Right lobe of liver (tissue), 4 donors: ENCODE data around the gene SNPH.

ENCODE experiments used
- POLR2A ChIP-seq: fragments of 450-650 bp; IDR thresholded peaks from one replicate; pipeline ENCODE4 v1.6.1; 2017; ENCODE audit warnings: antibody characterized with exemption, mild to moderate bottlenecking
- TF ChIP-seq, protein P1 (sequence below), 4 donors: fragments of 200-600 bp in 3 of 4; fragments of 450-650 bp in 1 of 4; IDR thresholded peaks; one replicate each; pipeline versions ENCODE4 v1.5.1 to v1.8.0; 2016 to 2022; ENCODE audit warnings: antibody characterized with exemption in 4 of 4, mild to moderate bottlenecking in 2 of 4
- donor health status: DM: no; HTN: no; CAD: no.
- donor health status: DM: no; HTN: no; CAD: no.
- donor health status: DM: no; HTN: yes; CAD: no.

- TF ChIP-seq, protein P1, sequence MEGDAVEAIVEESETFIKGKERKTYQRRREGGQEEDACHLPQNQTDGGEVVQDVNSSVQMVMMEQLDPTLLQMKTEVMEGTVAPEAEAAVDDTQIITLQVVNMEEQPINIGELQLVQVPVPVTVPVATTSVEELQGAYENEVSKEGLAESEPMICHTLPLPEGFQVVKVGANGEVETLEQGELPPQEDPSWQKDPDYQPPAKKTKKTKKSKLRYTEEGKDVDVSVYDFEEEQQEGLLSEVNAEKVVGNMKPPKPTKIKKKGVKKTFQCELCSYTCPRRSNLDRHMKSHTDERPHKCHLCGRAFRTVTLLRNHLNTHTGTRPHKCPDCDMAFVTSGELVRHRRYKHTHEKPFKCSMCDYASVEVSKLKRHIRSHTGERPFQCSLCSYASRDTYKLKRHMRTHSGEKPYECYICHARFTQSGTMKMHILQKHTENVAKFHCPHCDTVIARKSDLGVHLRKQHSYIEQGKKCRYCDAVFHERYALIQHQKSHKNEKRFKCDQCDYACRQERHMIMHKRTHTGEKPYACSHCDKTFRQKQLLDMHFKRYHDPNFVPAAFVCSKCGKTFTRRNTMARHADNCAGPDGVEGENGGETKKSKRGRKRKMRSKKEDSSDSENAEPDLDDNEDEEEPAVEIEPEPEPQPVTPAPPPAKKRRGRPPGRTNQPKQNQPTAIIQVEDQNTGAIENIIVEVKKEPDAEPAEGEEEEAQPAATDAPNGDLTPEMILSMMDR (IDR thresholded peaks at IDR 0.05), result no peak
- TF ChIP-seq POLR2A, result no peak
Measured at GRCh38 chr20:1308702-1309095, 42.6 kb downstream of the SNPH start.
